HFFc6 (cell line): ENCODE results near the gene CNNM4. TPM values are rescaled to one million over a fixed set of nuclear protein-coding genes. Genes with fewer than 3 reads are reported as not detected.

Experiments
- DNase-seq: peaks from one replicate; pipeline ENCODE4 v3.0.0-alpha.2; 2018
- H3K27ac Mint-ChIP-seq: 2 replicates; pipeline ENCODE4 v1.8.0; 2020; ENCODE audit warnings: mild to moderate bottlenecking, mixed read lengths
- H3K27me3 Mint-ChIP-seq: 2 replicates; pipeline ENCODE4 v1.8.0; 2021; ENCODE audit warnings: mild to moderate bottlenecking, moderate library complexity, mixed read lengths; ENCODE audit not compliant: insufficient read depth
- H3K36me3 Mint-ChIP-seq: 2 replicates; pipeline ENCODE4 v1.8.0; 2021; ENCODE audit warnings: low read depth, mixed read lengths
- H3K4me1 Mint-ChIP-seq: 2 replicates; pipeline ENCODE4 v1.8.0; 2020; ENCODE audit warnings: low read depth, mixed read lengths
- H3K4me3 Mint-ChIP-seq: 2 replicates; pipeline ENCODE4 v1.8.0; 2020; ENCODE audit warnings: mild to moderate bottlenecking, moderate library complexity, mixed read lengths
- H3K9me3 Mint-ChIP-seq: 2 replicates; pipeline ENCODE4 v1.8.0; 2020; ENCODE audit warnings: mild to moderate bottlenecking, mixed read lengths
- CTCF ChIP-seq: fragments of 200-600 bp; sonication (generic); IDR thresholded peaks from 2 replicates; pipeline ENCODE4 v1.5.0; 2021; ENCODE audit warnings: antibody characterized with exemption, mild to moderate bottlenecking
- total RNA-seq, 6 experiments: library from RNA; stranded (reverse); fragmentation: NEBNext Ultra II Directional; extraction: Animal tissue kit (Norgen Biotek cat#: 25700); gene quantifications; 2 replicates in 1 of 6; 3 replicates in 5 of 6; pipeline ENCODE4 v1.2.3, GENCODE V29; 2021

Gene CNNM4
- total RNA-seq, 6 experiments from 2014 or later: 4.4 to 5.4 (median 5.1) TPM

GRCh38 chr2:96857667-96858372 lies 97.1 kb downstream of the CNNM4 start, which contains the start of gene ANKRD39:
TSS of gene ANKRD39 (minus strand) at chr2:96858016. CDS start at chr2:96857987, 29 bp downstream.
- Mint-ChIP-seq H3K4me1 (peaks cover 16% of the 10 kb centered on the region), H3K4me3 (peak within 1 kb of the TSS; percentile 88), H3K36me3 (peaks cover 6% of the 10 kb centered on the region), H3K27me3 (peaks cover 3% of the 10 kb centered on the region), H3K27ac (peak within 1 kb of the TSS; percentile 38), H3K9me3 (no peaks in the 10 kb centered on the region)
- peak; percentile 97 for DNase-seq
- TF ChIP-seq CTCF: peak; percentile 81

- Mint-ChIP-seq H3K27ac (peak overlapping the region; percentile 31), H3K9me3 (no peaks in the 10 kb centered on the region), H3K4me3 (peak overlapping the region; percentile 67), H3K4me1 (peaks cover 16% of the 10 kb centered on the region), H3K27me3 (peaks cover 3% of the 10 kb centered on the region), H3K36me3 (no peaks in the 10 kb centered on the region; the same call in 1 of the 2 replicates)
- no peak for TF ChIP-seq CTCF
- DNase-seq: no peak
These were observed 98.5 kb downstream of the CNNM4 start for GRCh38 chr2:96859099-96859649.

- no peak overlapping the region for H3K4me3 Mint-ChIP-seq
These were observed 99.0 kb downstream of the CNNM4 start for GRCh38 chr2:96859681-96860064.

GRCh38 chr2:96860065-96861029 lies 99.6 kb downstream of the CNNM4 start:
- Mint-ChIP-seq H3K27ac (0 out of 2 replicates have a peak overlapping the region, but pooled peaks have one; percentile 9), H3K36me3 (no peaks in the 10 kb centered on the region; the same call in 1 of the 2 replicates), H3K4me3 (no peak overlapping the region), H3K4me1 (peaks cover 11% of the 10 kb centered on the region), H3K27me3 (peaks cover 3% of the 10 kb centered on the region), H3K9me3 (no peaks in the 10 kb centered on the region)
- DNase-seq: no peak
- no peak for TF ChIP-seq CTCF

More at GRCh38 chr2:96859681-96860064, 99.0 kb downstream of the CNNM4 start:
- peaks cover 16% of the 10 kb centered on the region for H3K4me1 Mint-ChIP-seq
- no peak for DNase-seq
- no peak overlapping the region for H3K27ac Mint-ChIP-seq
- peaks cover 3% of the 10 kb centered on the region for H3K27me3 Mint-ChIP-seq
- H3K9me3 Mint-ChIP-seq: no peaks in the 10 kb centered on the region
- no peaks in the 10 kb centered on the region; the same call in 1 of the 2 replicates for H3K36me3 Mint-ChIP-seq
- TF ChIP-seq CTCF: no peak

GRCh38 chr2:96861074-96861473 lies 100.4 kb downstream of the CNNM4 start:
- no peak for TF ChIP-seq CTCF
- DNase-seq: no peak
- Mint-ChIP-seq H3K36me3 (peaks cover 5% of the 10 kb centered on the region; the same call in 1 of the 2 replicates), H3K9me3 (no peaks in the 10 kb centered on the region), H3K27ac (no peak overlapping the region), H3K4me3 (no peak overlapping the region), H3K4me1 (peaks cover 17% of the 10 kb centered on the region), H3K27me3 (peaks cover 3% of the 10 kb centered on the region)
